GM10248 (cell line): Measurements from ENCODE around the gene NKX1-1.
"Not testable (repeated sequence)": the region's sequence is repeated elsewhere in the genome, so short reads cannot be mapped to it uniquely, and the experiment has no call there.

Experiments used
- CTCF ChIA-PET: fragments of 300-600 bp; sonication (Branson Sonifier 250); formaldehyde crosslinking; extraction: SDS; loops from one replicate; lab custom pipeline; 2021; ENCODE audit warnings: antibody characterized with exemption; lab: Yijun Ruan, JAX
- POLR2A ChIA-PET: fragments of 350-650 bp; sonication (Branson Sonifier 250); formaldehyde crosslinking; extraction: SDS; loops from one replicate; lab custom pipeline; 2020; ENCODE audit warnings: antibody characterized with exemption; lab: Yijun Ruan, JAX
- DNase-seq: peaks from one replicate; pipeline ENCODE4 v3.0.0; 2012; ENCODE audit errors: extremely low spot score
- TF ChIP-seq, protein P1 (sequence below): IDR thresholded peaks from 2 replicates; pipeline ENCODE4 v1.5.1; 2012; ENCODE audit warnings: mild to moderate bottlenecking, low read depth; ENCODE audit errors: extremely low read depth, missing control alignments, control extremely low read depth

NKX1-1 gene

GRCh38 chr4:1373892-1374705 is 32.1 kb downstream of the NKX1-1 start:
- DNase-seq, result no peak
- CTCF ChIA-PET, result no interaction called here
- POLR2A ChIA-PET, result no interaction called here
- TF ChIP-seq, protein P1, sequence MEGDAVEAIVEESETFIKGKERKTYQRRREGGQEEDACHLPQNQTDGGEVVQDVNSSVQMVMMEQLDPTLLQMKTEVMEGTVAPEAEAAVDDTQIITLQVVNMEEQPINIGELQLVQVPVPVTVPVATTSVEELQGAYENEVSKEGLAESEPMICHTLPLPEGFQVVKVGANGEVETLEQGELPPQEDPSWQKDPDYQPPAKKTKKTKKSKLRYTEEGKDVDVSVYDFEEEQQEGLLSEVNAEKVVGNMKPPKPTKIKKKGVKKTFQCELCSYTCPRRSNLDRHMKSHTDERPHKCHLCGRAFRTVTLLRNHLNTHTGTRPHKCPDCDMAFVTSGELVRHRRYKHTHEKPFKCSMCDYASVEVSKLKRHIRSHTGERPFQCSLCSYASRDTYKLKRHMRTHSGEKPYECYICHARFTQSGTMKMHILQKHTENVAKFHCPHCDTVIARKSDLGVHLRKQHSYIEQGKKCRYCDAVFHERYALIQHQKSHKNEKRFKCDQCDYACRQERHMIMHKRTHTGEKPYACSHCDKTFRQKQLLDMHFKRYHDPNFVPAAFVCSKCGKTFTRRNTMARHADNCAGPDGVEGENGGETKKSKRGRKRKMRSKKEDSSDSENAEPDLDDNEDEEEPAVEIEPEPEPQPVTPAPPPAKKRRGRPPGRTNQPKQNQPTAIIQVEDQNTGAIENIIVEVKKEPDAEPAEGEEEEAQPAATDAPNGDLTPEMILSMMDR, result no peak

- CTCF ChIA-PET, POLR2A ChIA-PET, DNase-seq: not testable (repeated sequence)
Observed at GRCh38 chr4:1372576-1372975, 33.7 kb downstream of the NKX1-1 start.

- no peak for DNase-seq
- POLR2A ChIA-PET, result no interaction called here
- CTCF ChIA-PET, result interaction anchor here (1.0 to 2.0 kb wide), 2 partner anchors 10 to 15 kb away, joined by 4 to 6 read pairs; no protein-coding TSS in a partner anchor
- TF ChIP-seq, protein P1, result no peak
Observed at GRCh38 chr4:1371176-1372165, 34.8 kb downstream of the NKX1-1 start.

DNA sequence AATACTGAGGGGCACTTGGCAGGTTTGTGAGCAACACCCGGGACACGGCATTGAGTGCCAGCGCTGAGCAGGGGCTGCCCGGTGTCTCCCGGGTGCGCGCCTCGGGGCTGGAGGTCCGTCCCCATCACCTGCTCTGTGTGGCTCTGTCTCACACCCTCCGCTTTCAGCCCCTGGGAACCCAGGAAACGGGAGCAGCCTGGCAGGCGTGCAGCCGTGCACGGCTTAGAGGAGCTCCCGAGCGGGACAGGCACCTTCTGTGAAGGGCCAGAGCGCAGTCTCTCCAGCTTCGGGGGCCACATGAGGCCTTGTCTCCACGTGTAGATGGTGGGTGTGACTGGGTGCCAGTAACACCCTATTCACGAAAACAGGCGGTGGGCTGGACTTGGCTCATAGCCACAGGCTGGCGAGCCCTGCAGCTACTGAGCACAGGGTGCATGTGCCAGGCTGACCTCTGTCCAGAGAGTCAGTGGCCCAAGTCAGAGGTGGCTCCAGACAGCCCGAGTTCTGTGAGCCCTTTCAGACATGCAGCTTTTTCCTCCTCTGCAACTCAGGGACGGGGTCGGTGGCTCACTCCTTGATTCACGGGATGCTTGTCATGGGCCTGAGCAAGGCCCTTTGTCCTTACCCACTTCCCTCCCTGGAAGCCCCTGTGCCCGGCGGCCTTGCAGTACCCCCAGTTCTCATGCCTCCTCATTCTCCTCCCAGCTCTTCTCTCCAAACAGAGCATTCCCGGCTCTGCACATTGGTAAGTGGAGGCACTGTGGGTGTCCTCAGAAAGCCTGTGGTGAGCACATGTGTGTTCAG is 35.7 kb downstream of the NKX1-1 start:
- DNase-seq, result no peak
- POLR2A ChIA-PET, result no interaction called here
- TF ChIP-seq, protein P1, result no peak
- CTCF ChIA-PET, result interaction anchor here (1.0 to 2.0 kb wide), 2 partner anchors 9 to 14 kb away, joined by 4 to 6 read pairs; no protein-coding TSS in a partner anchor

GRCh38 chr4:1369479-1370079 is 36.7 kb downstream of the NKX1-1 start:
- POLR2A ChIA-PET, result no interaction called here
- DNase-seq, result no peak

GRCh38 chr4:1369091-1369450 is 37.2 kb downstream of the NKX1-1 start:
- ChIA-PET CTCF (interaction anchor here (1.0 to 1.3 kb wide), 2 partner anchors 13 to 16 kb away, joined by 3 read pairs; no protein-coding TSS in a partner anchor), POLR2A (no interaction called here)
- DNase-seq, result no peak
- TF ChIP-seq, protein P1, result no peak

More at GRCh38 chr4:1369479-1370079, 36.7 kb downstream of the NKX1-1 start:
- CTCF ChIA-PET, result no interaction called here
- TF ChIP-seq, protein P1, result no peak
